H1 (cell line): ENCODE data around the gene ITPR1. TPM values are rescaled to one million over a fixed set of nuclear protein-coding genes. Genes with fewer than 3 reads are reported as not detected.

Experiments
- ASH2L ChIP-seq: fragments of 200-600, 300-600 bp; sonication (generic); IDR thresholded peaks from one replicate; pipeline ENCODE4 v1.7.1; 2017; ENCODE audit warnings: low read length
- ATF2 ChIP-seq: IDR thresholded peaks from 2 replicates; pipeline ENCODE4 v1.6.1; 2012; ENCODE audit warnings: low read length, inconsistent platforms
- BCL11A ChIP-seq, 2 experiments: IDR thresholded peaks; one replicate each; pipeline ENCODE4 v1.6.1; 2011; ENCODE audit warnings: low read depth in 2 of 2, low read length in 2 of 2, mild to moderate bottlenecking in 2 of 2
- BRCA1 ChIP-seq: IDR thresholded peaks from 2 replicates; pipeline ENCODE4 v1.6.1; 2012; ENCODE audit warnings: low read depth, low read length, improper control_type of control experiment
- EGR1 ChIP-seq: IDR thresholded peaks from 2 replicates; pipeline ENCODE4 v1.6.1; 2011; ENCODE audit warnings: low read depth, low read length, borderline replicate concordance
- JUN ChIP-seq: IDR thresholded peaks from 2 replicates; pipeline ENCODE4 v1.6.1; 2011; ENCODE audit warnings: low read depth, mild to moderate bottlenecking, improper control_type of control experiment, low read length
- KDM1A ChIP-seq: fragments of 200-600, 300-600 bp; sonication (generic); IDR thresholded peaks from 2 replicates; pipeline ENCODE4 v1.7.1; 2016; ENCODE audit warnings: mild to moderate bottlenecking, low read length, borderline replicate concordance
- MAFK ChIP-seq: IDR thresholded peaks from 2 replicates; pipeline ENCODE4 v1.6.1; 2012; ENCODE audit warnings: low read depth, mild to moderate bottlenecking, improper control_type of control experiment, low read length
- POLR2A ChIP-seq, 2 experiments: IDR thresholded peaks; 1 replicate in 1 of 2; 2 replicates in 1 of 2; pipeline ENCODE4 v1.6.1; 2011; ENCODE audit warnings: low read depth in 2 of 2, low read length in 2 of 2, mild to moderate bottlenecking in 2 of 2; ENCODE audit errors: control extremely low read depth in 1 of 2
- POU5F1 ChIP-seq: IDR thresholded peaks from 2 replicates; pipeline ENCODE4 v1.6.1; 2011; ENCODE audit warnings: low read depth, mild to moderate bottlenecking, low read length, moderate library complexity
- TAF1 ChIP-seq: IDR thresholded peaks from 2 replicates; pipeline ENCODE4 v1.6.1; 2011; ENCODE audit warnings: mild to moderate bottlenecking, low read depth, low read length
- TAF7 ChIP-seq: optimal IDR thresholded peaks from 2 replicates; pipeline ENCODE3; 2011; ENCODE audit warnings: low read depth, mild to moderate bottlenecking, inconsistent platforms, low read length, moderate library complexity, borderline replicate concordance
- USF2 ChIP-seq: IDR thresholded peaks from 2 replicates; pipeline ENCODE4 v1.6.1; 2011; ENCODE audit warnings: low read length, improper control_type of control experiment
- polyA plus RNA-seq, 7 experiments: library from polyadenylated mRNA; depleted of rRNA in 3 of 7; stranded (reverse) in 5 of 7; unstranded in 2 of 7; fragments of >200 nt in 5 of 7; fragments of 200-250 nt in 2 of 7; gene quantifications; 1 replicate in 5 of 7; 2 replicates in 1 of 7; 4 replicates in 1 of 7; pipeline versions ENCODE4 v1.2.1 to v1.2.3, GENCODE V29; 2011 to 2013; ENCODE audit warnings: missing spikeins in 2 of 7, mixed read lengths in 2 of 7
- total RNA-seq: library from RNA; stranded (reverse); fragmentation: NEBNext Ultra II Directional; extraction: Animal tissue kit (Norgen Biotek cat#: 25700); gene quantifications from 2 replicates; pipeline ENCODE4 v1.2.1, GENCODE V29; 2021

Gene ITPR1
- total and polyA plus RNA-seq, 2 of the 8 experiments (the other 6 are each of a cell fraction or from before 2014, with no cell fraction given) = 2.5 to 16.3 TPM

DNA sequence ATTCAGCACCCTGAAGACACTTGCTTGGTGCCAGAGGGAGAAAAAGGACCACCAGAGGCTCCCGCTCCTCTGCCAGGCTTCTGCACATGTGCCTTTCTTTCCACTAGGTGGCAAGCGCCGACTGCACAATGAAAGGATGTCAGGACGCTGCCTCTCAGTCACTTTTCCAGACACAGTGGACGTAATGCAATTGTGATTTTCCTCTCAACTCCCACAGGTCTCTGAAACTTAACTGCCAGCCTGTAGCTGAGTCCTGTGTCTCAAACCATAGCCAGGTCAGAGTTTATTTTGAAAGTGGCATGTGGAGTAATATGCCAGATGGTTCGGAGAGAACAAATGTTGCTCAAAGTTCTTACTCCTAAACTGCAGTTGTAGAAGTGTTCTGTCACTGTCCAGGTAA lies 162.9 kb downstream of the ITPR1 start (continued):
- TF ChIP-seq EGR1 (0 out of 2 replicates have a peak, but pooled peaks have one; percentile 10), ASH2L (no peak), TAF7 (no peak), USF2 (no peak), ATF2 (no peak), KDM1A (no peak), BCL11A (IDR thresholded peaks at IDR 0.05; ENCODE audit: low read depth in 2 of 2, low read length in 2 of 2) (no peak), MAFK (no peak), TAF1 (no peak), BRCA1 (no peak), JUN (no peak), POLR2A (IDR thresholded peaks at IDR 0.05; ENCODE audit: control extremely low read depth in 1 of 2, low read depth in 2 of 2, low read length in 2 of 2) (no peak), POU5F1 (no peak)
